NCI-H2196 (cell line): Measurements from ENCODE around the gene MAML2.
"Not testable (repeated sequence)": the region's sequence is repeated elsewhere in the genome, so short reads cannot be mapped to it uniquely, and the experiment has no call there.

Experiments
- DNase-seq: peaks from one replicate; lab custom pipeline; 2025; ENCODE audit not compliant: unreplicated experiment; lab: John Stamatoyannopoulos, UW

The MAML2 gene

GRCh38 chr11:96193745-96194443 is 149.1 kb downstream of the MAML2 start:
- DNase-seq: no peak

DNA sequence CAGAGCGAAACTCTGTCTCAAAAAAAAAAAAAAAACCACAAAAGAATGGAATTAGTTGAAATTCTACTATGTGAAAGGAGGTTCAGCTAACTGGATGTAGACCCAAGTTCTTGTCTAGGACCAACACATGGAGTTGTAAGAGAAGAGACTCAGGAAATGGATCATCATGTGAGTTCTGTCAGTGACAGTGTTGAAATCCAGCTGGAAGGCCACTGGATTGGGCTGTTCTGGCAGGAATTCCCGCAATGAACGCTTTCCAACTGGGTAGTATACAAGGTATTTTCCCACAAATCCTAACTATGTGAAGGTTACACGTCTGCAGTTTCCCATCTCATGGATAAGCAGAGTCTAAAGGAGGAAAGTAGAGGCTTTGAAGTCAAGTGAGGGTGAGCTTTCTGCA is 151.2 kb downstream of the MAML2 start:
- DNase-seq: no peak

- DNase-seq: no peak
Observed at GRCh38 chr11:96189351-96189750, 153.6 kb downstream of the MAML2 start.

DNA sequence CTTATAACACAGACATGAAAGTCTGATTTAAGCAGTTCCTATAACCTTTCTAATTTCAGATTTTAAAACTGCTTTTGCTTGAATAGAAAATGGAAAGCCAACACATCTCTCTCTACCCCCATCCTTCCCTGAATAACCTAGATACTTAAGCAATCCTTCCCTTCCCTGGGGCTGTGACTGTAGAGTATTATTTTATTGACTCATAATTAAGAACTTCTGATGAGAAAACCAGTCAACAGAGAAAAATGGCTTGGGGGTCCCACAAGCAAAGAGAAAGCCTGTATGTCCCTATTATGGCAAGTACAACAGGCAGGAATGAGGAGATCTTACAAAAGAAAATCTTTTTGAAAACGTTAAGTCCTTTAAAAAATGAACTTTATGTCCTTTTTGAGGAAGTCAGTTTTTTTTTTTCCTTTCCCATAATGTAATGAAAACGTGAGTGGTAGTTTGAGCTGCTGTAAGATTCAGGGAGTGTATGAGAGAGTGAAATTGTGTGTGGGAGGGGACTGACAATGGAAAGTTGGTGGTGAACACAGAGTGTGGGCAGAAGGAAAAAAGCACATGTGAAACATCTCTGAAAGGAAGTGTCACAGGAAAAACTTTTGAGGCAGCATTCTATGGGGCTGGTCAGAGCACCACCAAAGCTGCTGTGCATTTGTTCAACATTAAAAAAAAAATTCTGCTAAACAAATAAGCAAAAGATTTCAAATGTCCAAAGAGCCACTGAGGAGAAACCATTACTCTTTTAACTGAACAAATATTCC is 154.6 kb downstream of the MAML2 start:
- DNase-seq: no peak

- no peak for DNase-seq
Observed at GRCh38 chr11:96187822-96188221, 155.2 kb downstream of the MAML2 start.

DNA sequence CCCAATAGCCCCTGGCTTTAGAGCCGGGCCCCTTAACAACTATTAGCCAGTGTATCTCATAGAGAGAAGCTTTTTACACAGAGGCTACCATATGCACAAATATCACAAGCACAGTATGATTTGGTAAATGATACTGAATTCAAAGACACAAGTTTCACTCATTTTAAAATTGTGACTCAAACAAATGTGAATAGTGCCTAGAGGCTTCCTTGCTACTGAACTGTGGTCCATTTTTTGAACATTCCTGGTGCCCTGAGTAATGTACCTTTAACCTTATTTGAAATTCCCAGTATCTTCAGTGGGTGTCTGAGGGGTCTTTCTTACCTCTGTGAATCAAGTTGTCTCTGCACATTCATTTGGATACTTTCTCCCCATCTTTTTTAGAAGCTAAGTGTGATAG is 156.2 kb downstream of the MAML2 start:
- no peak for DNase-seq

GRCh38 chr11:96185220-96185768 is 157.7 kb downstream of the MAML2 start:
- DNase-seq: no peak

GRCh38 chr11:96180937-96181336 is 162.1 kb downstream of the MAML2 start:
- DNase-seq: not testable (repeated sequence)

DNA sequence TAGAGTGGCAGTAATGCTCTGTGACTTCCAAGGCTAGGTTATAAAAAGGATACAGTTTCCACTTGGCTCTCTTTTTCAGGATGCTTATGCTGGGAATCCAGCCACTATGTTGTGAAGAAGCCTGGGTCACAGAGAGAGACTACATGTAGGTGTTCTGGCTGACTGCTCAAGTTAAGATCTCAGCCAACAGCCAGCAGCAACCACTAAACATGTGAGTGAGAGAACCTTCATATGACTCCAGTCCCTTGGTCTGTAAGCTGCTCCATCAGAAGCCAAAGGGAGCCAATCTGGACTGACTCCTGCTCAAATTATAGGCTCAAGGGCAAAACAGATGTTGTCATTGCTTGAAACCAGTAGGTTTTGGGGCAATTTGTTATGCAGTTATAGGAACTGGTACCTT is 162.7 kb downstream of the MAML2 start:
- DNase-seq: no peak

DNA sequence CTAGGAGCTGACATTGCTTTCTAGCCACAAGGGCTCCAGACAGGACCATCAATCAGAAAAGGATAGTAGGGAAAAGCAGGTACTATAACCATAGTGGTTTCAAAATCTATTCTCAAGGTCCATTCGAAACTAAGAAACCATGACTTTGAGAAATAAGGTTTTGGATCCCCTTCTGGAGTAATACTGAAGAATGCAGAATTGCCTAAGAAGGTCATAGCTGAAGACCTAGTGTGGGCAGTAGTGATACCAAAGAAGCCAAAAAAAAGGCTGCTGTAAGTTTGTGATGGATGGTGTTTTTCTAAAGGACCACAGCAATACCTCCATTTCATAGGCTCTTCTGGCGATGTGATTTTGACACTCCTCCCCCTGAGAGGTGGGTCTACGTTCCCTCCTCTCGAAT is 163.1 kb downstream of the MAML2 start:
- no peak for DNase-seq

GRCh38 chr11:96178887-96179279 is 164.1 kb downstream of the MAML2 start:
- no peak for DNase-seq

DNA sequence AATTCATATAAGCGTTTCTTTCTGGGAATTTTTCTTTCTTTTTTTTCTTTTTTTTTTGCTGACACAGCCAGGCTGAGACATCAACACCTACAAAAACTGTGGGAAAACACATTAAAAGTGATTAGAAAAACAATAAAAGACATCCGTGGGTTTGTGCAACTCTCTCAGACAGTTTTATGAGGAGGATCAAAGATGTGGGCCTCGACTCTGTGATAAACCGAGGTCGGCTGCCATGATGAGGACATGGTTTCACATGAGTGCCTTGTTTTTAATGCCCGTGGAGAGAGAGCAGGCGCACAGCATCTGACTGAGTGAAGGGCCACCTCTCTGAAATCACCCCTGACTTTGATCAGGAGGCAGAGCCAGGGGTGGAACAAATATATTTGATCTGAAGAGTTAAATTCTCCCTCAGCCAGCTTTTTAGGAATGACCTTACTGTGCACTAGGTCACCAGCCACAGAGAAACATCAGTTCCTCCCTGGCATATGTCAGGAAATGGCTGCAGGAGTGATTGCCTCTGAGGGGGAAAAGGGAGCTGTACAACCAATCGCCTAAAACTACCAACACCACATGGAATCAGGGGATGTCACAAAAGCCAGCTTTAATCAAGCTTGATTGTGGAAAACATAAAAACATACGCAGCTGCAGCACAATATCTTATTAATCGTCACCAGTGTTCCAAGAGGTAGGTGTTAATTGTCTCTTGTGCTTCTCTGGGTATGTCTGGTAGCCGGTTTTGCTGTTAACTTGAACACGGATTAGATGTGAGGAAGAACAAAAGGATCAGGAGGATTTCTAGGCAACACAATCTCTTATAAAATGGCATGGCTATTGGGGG is 164.7 kb downstream of the MAML2 start:
- DNase-seq: no peak

DNA sequence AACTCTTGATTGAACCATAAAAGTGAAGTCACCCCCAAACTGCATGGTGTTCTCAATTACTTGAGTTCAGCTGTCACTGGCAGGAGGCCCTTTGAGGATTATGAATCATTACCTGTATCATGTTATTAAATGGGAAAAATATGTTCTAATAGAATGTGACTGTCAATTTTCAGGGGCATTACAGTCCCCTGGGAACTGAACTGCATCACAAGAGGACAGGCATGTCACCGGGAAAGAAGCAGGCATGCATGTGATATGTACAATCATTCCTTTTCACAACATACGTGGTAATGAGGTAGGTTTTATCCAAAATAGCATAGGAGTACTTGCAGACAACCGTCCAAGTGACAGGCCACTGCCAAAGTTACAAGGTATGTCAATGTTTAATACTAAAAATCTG is 165.8 kb downstream of the MAML2 start:
- DNase-seq: no peak

- no peak for DNase-seq
Observed at GRCh38 chr11:96173906-96174305, 169.1 kb downstream of the MAML2 start.

- DNase-seq: no peak
Observed at GRCh38 chr11:96173422-96173821, 169.6 kb downstream of the MAML2 start.

GRCh38 chr11:96172604-96173003 is 170.4 kb downstream of the MAML2 start:
- no peak for DNase-seq

DNA sequence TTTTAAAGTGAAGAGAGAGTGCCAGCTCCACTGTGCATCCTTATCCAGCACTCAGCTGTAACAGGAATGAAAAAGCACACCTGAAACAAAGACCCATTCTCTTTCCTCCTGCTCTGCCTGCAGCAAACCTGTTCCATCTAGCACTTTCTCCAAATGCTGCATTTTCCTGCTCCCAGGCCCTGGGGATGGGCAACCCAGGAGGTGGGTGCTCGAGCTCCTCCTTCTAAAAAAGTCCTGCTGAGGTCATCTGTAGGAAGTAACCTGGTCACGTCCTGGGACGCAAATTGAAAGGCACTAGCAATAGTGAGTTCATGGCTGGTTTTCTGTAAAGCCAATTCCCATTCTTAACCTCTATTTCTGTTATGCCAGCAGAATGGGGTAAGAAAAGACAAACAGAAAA is 173.7 kb downstream of the MAML2 start:
- no peak for DNase-seq

GRCh38 chr11:96168623-96169022 is 174.4 kb downstream of the MAML2 start:
- DNase-seq: no peak

GRCh38 chr11:96167787-96168186 is 175.2 kb downstream of the MAML2 start:
- DNase-seq: no peak

- DNase-seq: no peak
Observed at GRCh38 chr11:96167203-96167758, 175.7 kb downstream of the MAML2 start.

GRCh38 chr11:96162816-96163499 is 180.0 kb downstream of the MAML2 start:
- no peak for DNase-seq
